Ectodermal cell (in vitro differentiated cells): ENCODE measurements around the gene PMPCB.

Experiments
- H3K27ac ChIP-seq: 2 replicates; pipeline ENCODE4 v1.7.0; 2013; ENCODE audit warnings: mild to moderate bottlenecking, low read depth, low read length; ENCODE audit not compliant: insufficient read depth, poor library complexity, severe bottlenecking
- H3K27me3 ChIP-seq: 2 replicates; pipeline ENCODE4 v1.7.0; 2013; ENCODE audit warnings: mild to moderate bottlenecking, low read length; ENCODE audit not compliant: insufficient read depth, control insufficient read depth, poor library complexity, severe bottlenecking
- H3K36me3 ChIP-seq: one replicate; pipeline ENCODE4 v1.7.0; 2013; ENCODE audit warnings: low read length; ENCODE audit not compliant: control insufficient read depth, insufficient read depth
- H3K4me1 ChIP-seq: one replicate; pipeline ENCODE4 v1.7.0; 2013; ENCODE audit warnings: low read length; ENCODE audit not compliant: control insufficient read depth, insufficient read depth
- H3K4me3 ChIP-seq: 2 replicates; pipeline ENCODE4 v1.7.0; 2013; ENCODE audit warnings: low read depth, low read length, control low read depth; ENCODE audit not compliant: insufficient read depth
- H3K9me3 ChIP-seq: 2 replicates; pipeline ENCODE4 v1.7.0; 2013; ENCODE audit warnings: mild to moderate bottlenecking, low read length, moderate library complexity; ENCODE audit not compliant: control insufficient read depth
- WGBS, 2 experiments: methylation state at CpG; one replicate each; pipeline ENCODE4 v1.1.7; 2013; ENCODE audit warnings: missing lambda C conversion rate in 2 of 2; 5-methylcytosine and 5-hydroxymethylcytosine counted together

PMPCB gene

GRCh38 chr7:103348959-103349358, 51.7 kb downstream of the PMPCB start:
- no peaks in the 10 kb centered on the region for H3K9me3 ChIP-seq
- no peak overlapping the region for H3K27ac ChIP-seq
- H3K36me3 ChIP-seq: peaks cover 7% of the 10 kb centered on the region
- 89 to 94% methylated on average over 2 of the region's 2 CpGs for WGBS, 2 experiments
- no peaks in the 10 kb centered on the region for H3K27me3 ChIP-seq
- peaks cover 5% of the 10 kb centered on the region for H3K4me1 ChIP-seq
- H3K4me3 ChIP-seq: no peak overlapping the region

DNA sequence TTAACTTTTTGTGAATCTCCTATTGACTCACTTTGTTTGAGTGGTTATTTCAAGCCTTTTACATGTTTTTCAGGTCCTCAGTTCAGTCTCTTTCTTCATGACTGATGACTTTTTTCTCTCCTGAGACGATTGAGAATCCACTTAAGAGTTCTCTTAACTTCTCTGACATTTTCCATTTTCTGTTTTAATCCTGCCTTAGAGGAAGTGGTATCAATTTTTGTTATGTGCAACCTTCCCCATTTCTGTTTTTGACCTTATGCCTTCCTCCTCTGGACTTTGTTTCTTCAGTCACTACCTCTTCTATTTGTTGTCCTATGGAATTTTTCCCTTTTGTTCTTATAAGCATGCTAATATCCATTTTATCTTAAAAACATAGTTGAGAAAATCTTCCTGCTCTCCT, 52.6 kb downstream of the PMPCB start:
- no peak overlapping the region for H3K4me3 ChIP-seq
- H3K4me1 ChIP-seq: peaks cover 5% of the 10 kb centered on the region
- no peaks in the 10 kb centered on the region for H3K27me3 ChIP-seq
- no peak overlapping the region for H3K27ac ChIP-seq
- no peaks in the 10 kb centered on the region for H3K9me3 ChIP-seq
- WGBS, 2 experiments: 82 to 96% methylated on average over 1 of the region's 1 CpG
- peaks cover 12% of the 10 kb centered on the region for H3K36me3 ChIP-seq
